ENCODE measurements around the gene RBPJ. TPM values are rescaled to one million over a fixed set of nuclear protein-coding genes. Genes with fewer than 3 reads are reported as not detected.
"Not testable (repeated sequence)": the region's sequence is repeated elsewhere in the genome, so short reads cannot be mapped to it uniquely, and the experiment has no call there.

The RBPJ gene
- polyA plus RNA-seq, 1 donor from 2014 or later = 89.8 TPM

GRCh38 chr4:26311633-26312032 is 9.2 kb upstream of the RBPJ start:
- Histone ChIP-seq H3K4me2 (ENCODE audit: low read length) (no peak overlapping the region), H3K79me2 (replicated peaks; ENCODE audit: insufficient read depth, low read length) (no peaks in the 10 kb centered on the region), H3K27me3 (ENCODE audit: insufficient read depth, low read depth, low read length) (no peaks in the 10 kb centered on the region), H3K9me2 (ENCODE audit: insufficient read depth, low read length) (no peaks in the 10 kb centered on the region), H3K27ac (ENCODE audit: low read length) (no peak overlapping the region), H2AFZ (ENCODE audit: low read depth, low read length) (no peak overlapping the region), H3K9me3 (ENCODE audit: low read length) (no peaks in the 10 kb centered on the region), H4K20me1 (ENCODE audit: insufficient read depth) (no peaks in the 10 kb centered on the region), H3K4me3 (ENCODE audit: low read length) (no peak overlapping the region), H3F3A (ENCODE audit: insufficient read depth, low read length, poor library complexity, severe bottlenecking) (no peaks in the 10 kb centered on the region), H3K9ac (ENCODE audit: low read length) (no peak overlapping the region), H3K36me3 (ENCODE audit: insufficient read depth, low read length) (no peaks in the 10 kb centered on the region)
- TF ChIP-seq CTCF (IDR thresholded peaks at IDR 0.05; ENCODE audit: poor library complexity, severe bottlenecking) (no peak), EP300 (conservative IDR thresholded peaks at IDR 0.05; ENCODE audit: poor library complexity, severe bottlenecking) (no peak), TAF1 (IDR thresholded peaks at IDR 0.05; ENCODE audit: low read depth) (no peak), RAD21 (conservative IDR thresholded peaks at IDR 0.05) (no peak), MXI1 (conservative IDR thresholded peaks at IDR 0.05; ENCODE audit: poor library complexity, severe bottlenecking) (no peak), POLR2AphosphoS5 (IDR thresholded peaks at IDR 0.05) (no peak), SMC3 (conservative IDR thresholded peaks at IDR 0.05; ENCODE audit: poor library complexity) (no peak), EZH2 (IDR thresholded peaks at IDR 0.05; ENCODE audit: borderline replicate concordance, insufficient read depth, low read length, poor library complexity, severe bottlenecking) (no peak), REST (IDR thresholded peaks at IDR 0.05; ENCODE audit: borderline replicate concordance) (no peak)

- H3K27ac ChIP-seq (ENCODE audit: low read length); H3K79me2 ChIP-seq (replicated peaks; ENCODE audit: insufficient read depth, low read length); H3K36me3 ChIP-seq (ENCODE audit: insufficient read depth, low read length); H2AFZ ChIP-seq (ENCODE audit: low read depth, low read length); H3K9me3 ChIP-seq (ENCODE audit: low read length); H3K4me3 ChIP-seq (ENCODE audit: low read length); H3K9ac ChIP-seq (ENCODE audit: low read length); H3K27me3 ChIP-seq (ENCODE audit: insufficient read depth, low read depth, low read length); H3F3A ChIP-seq (ENCODE audit: insufficient read depth, low read length, poor library complexity, severe bottlenecking); H3K4me2 ChIP-seq (ENCODE audit: low read length); H4K20me1 ChIP-seq (ENCODE audit: insufficient read depth); H3K9me2 ChIP-seq (ENCODE audit: insufficient read depth, low read length): not testable (repeated sequence)
These were observed 5.4 kb upstream of the RBPJ start for GRCh38 chr4:26315316-26315932.

GRCh38 chr4:26317766-26318165 is 3.0 kb upstream of the RBPJ start:
- no peak for TF ChIP-seq POLR2AphosphoS5 (IDR thresholded peaks at IDR 0.05)
- no peak for TF ChIP-seq REST (IDR thresholded peaks at IDR 0.05; ENCODE audit: borderline replicate concordance)
- H3K36me3 ChIP-seq (ENCODE audit: insufficient read depth, low read length) = no peaks in the 10 kb centered on the region
- H3K27me3 ChIP-seq (ENCODE audit: insufficient read depth, low read depth, low read length) = no peaks in the 10 kb centered on the region
- H3K4me3 ChIP-seq (ENCODE audit: low read length) = no peak overlapping the region
- H4K20me1 ChIP-seq (ENCODE audit: insufficient read depth) = no peaks in the 10 kb centered on the region
- H3K9ac ChIP-seq (ENCODE audit: low read length) = no peak overlapping the region
- no peaks in the 10 kb centered on the region for H3K9me3 ChIP-seq (ENCODE audit: low read length)
- no peak overlapping the region for H3K27ac ChIP-seq (ENCODE audit: low read length)
- H3K79me2 ChIP-seq (replicated peaks; ENCODE audit: insufficient read depth, low read length) = peaks cover 11% of the 10 kb centered on the region
- peaks cover 2% of the 10 kb centered on the region for H3F3A ChIP-seq (ENCODE audit: insufficient read depth, low read length, poor library complexity, severe bottlenecking)
- no peaks in the 10 kb centered on the region for H3K9me2 ChIP-seq (ENCODE audit: insufficient read depth, low read length)
- H3K4me2 ChIP-seq (ENCODE audit: low read length) = no peak overlapping the region
- no peak overlapping the region for H2AFZ ChIP-seq (ENCODE audit: low read depth, low read length)

Measured in neural cell (in vitro differentiated cells).